PC-9 (cell line): ENCODE results near the gene ALDOB. TPM values are rescaled to one million over a fixed set of nuclear protein-coding genes. Genes with fewer than 3 reads are reported as not detected.

Experiments used
- BruUV-seq: library from RNA; stranded (reverse); fragments of 400-500 nt; replicated peaks from 2 replicates; lab custom pipeline; 2021; lab: Mats Ljungman, UMichigan
- CTCF ChIA-PET: fragments of 300-600 bp; sonication (Branson Sonifier 250); formaldehyde crosslinking; loops from one replicate; lab custom pipeline; 2022; ENCODE audit warnings: antibody characterized with exemption; lab: Charles Lee
- POLR2A ChIA-PET: fragments of 300-600 bp; sonication (Branson Sonifier 250); formaldehyde crosslinking; loops from one replicate; lab custom pipeline; 2022; ENCODE audit warnings: antibody characterized with exemption; ENCODE audit not compliant: unreplicated experiment; lab: Charles Lee
- DNase-seq, 2 experiments: peaks; one replicate each; pipeline versions ENCODE4 v3.0.0 to v3.0.0-alpha.2; 2015 to 2022; ENCODE audit warnings: mixed read lengths in 1 of 2
- H2AFZ ChIP-seq: fragments of 200-600 bp; sonication (generic); 2 replicates; pipeline ENCODE4 v1.8.1; 2017; ENCODE audit warnings: antibody characterized with exemption
- H3F3A ChIP-seq: fragments of 200-600 bp; sonication (generic); 2 replicates; pipeline ENCODE4 v1.8.1; 2017; ENCODE audit warnings: antibody characterized with exemption, mild to moderate bottlenecking, low read depth; ENCODE audit not compliant: insufficient read depth
- H3K27ac ChIP-seq: fragments of 200-600 bp; sonication (generic); 2 replicates; pipeline ENCODE4 v1.6.1; 2016; ENCODE audit warnings: mixed run types
- H3K27me3 ChIP-seq: fragments of 200-600 bp; sonication (generic); 2 replicates; pipeline ENCODE4 v1.6.1; 2016; ENCODE audit warnings: low read depth, mixed run types; ENCODE audit not compliant: insufficient read depth
- H3K36me3 ChIP-seq: fragments of 200-600 bp; sonication (generic); 2 replicates; pipeline ENCODE4 v1.6.1; 2016; ENCODE audit warnings: low read depth, mixed run types
- H3K4me1 ChIP-seq: fragments of 200-600 bp; sonication (generic); replicated peaks from 2 replicates; pipeline ENCODE4 v1.6.1; 2016; ENCODE audit warnings: mixed run types; ENCODE audit not compliant: insufficient read depth
- H3K4me2 ChIP-seq: fragments of 200-600 bp; sonication (generic); 2 replicates; pipeline ENCODE4 v1.6.1; 2017; ENCODE audit warnings: mixed run types
- H3K4me3 ChIP-seq: fragments of 200-600 bp; sonication (generic); 2 replicates; pipeline ENCODE4 v1.6.1; 2016; ENCODE audit warnings: mixed run types
- H3K79me2 ChIP-seq: fragments of 200-600 bp; sonication (generic); 2 replicates; pipeline ENCODE4 v1.6.1; 2017; ENCODE audit warnings: low read depth, mixed run types
- H3K9me2 ChIP-seq: fragments of 200-600 bp; sonication (generic); 2 replicates; pipeline ENCODE4 v1.8.1; 2017; ENCODE audit warnings: mild to moderate bottlenecking; ENCODE audit not compliant: insufficient read depth
- H3K9me3 ChIP-seq: fragments of 200-600 bp; sonication (generic); 2 replicates; pipeline ENCODE4 v1.8.1; 2016; ENCODE audit warnings: low read depth; ENCODE audit not compliant: insufficient read depth
- H4K20me1 ChIP-seq: fragments of 200-600 bp; sonication (generic); 2 replicates; pipeline ENCODE4 v1.8.1; 2017; ENCODE audit not compliant: insufficient read depth
- CTCF ChIP-seq: fragments of 200-600 bp; sonication (generic); conservative IDR thresholded peaks from 2 replicates; pipeline ENCODE4 v1.6.1; 2017; ENCODE audit warnings: mixed run types, antibody characterized with exemption, mild to moderate bottlenecking, moderate library complexity
- EZH2 ChIP-seq: fragments of 200-600 bp; sonication (generic); IDR thresholded peaks from 2 replicates; pipeline ENCODE4 v1.8.0; 2017; ENCODE audit warnings: antibody characterized with exemption, low read depth
- intact Hi-C: fragments of 100-400 bp; cut with micrococcal nuclease; formaldehyde crosslinking; loops from one replicate; pipeline ENCODE4 v1.10.0; 2022; ENCODE audit not compliant: unreplicated experiment
- total RNA-seq: library from RNA; stranded (reverse); gene quantifications from 2 replicates; pipeline ENCODE4 v1.2.3, GENCODE V29; 2021

Gene ALDOB
- total RNA-seq, 1 experiment from 2014 or later, result not detected

DNA sequence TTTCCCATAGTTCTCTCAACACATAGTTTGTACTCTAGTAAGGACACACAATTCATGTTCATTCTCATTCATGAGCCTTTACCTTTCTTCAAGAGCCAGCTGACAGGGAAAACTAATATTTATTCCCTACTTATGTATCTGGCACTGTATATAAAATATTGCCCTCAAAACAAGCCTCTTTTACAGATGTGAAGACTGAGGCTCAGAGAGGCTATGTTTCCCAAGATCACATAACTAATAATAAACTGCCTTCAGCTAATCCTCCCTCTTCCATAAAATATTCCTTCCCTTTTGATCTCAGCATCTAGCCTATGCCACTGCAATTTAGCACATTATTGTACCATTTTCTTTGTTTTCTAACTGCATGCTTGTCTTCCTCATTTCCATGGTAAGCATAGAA lies 18.2 kb downstream of the ALDOB start:
- Histone ChIP-seq H3K27me3 (peaks cover 16% of the 10 kb centered on the region), H3F3A (no peaks in the 10 kb centered on the region), H3K4me2 (no peak overlapping the region), H3K9me2 (no peaks in the 10 kb centered on the region), H3K27ac (no peak overlapping the region), H2AFZ (no peak overlapping the region), H3K4me1 (no peaks in the 10 kb centered on the region), H3K9me3 (no peaks in the 10 kb centered on the region; the same call in 1 of the 2 replicates), H3K79me2 (no peaks in the 10 kb centered on the region), H3K36me3 (no peaks in the 10 kb centered on the region), H3K4me3 (no peak overlapping the region), H4K20me1 (no peaks in the 10 kb centered on the region; the same call in 1 of the 2 replicates)
- TF ChIP-seq EZH2 (no peak), CTCF (no peak)
- no TSS peak for BruUV-seq
- POLR2A ChIA-PET, result no interaction called here
- no peak for DNase-seq
- CTCF ChIA-PET, result no interaction called here
- intact Hi-C loops, result no loop called here

- Histone ChIP-seq H3K36me3 (no peaks in the 10 kb centered on the region), H3K9me2 (no peaks in the 10 kb centered on the region), H3K9me3 (peaks cover 15% of the 10 kb centered on the region), H3K27me3 (peaks cover 10% of the 10 kb centered on the region; the same call in 1 of the 2 replicates), H3K79me2 (no peaks in the 10 kb centered on the region), H3K4me3 (no peak overlapping the region), H4K20me1 (no peaks in the 10 kb centered on the region), H3F3A (no peaks in the 10 kb centered on the region), H2AFZ (no peak overlapping the region), H3K4me1 (no peaks in the 10 kb centered on the region), H3K27ac (no peak overlapping the region), H3K4me2 (no peak overlapping the region)
- intact Hi-C loops, result no loop called here
- ChIA-PET POLR2A (no interaction called here), CTCF (no interaction called here)
- no TSS peak for BruUV-seq
- no peak for DNase-seq
- TF ChIP-seq EZH2, result no peak
- TF ChIP-seq CTCF, result no peak
Observed at GRCh38 chr9:101415578-101415977, 20.0 kb downstream of the ALDOB start.

- BruUV-seq, result no TSS peak
- H3K4me2 ChIP-seq, result no peak overlapping the region
- POLR2A ChIA-PET, result no interaction called here
- no peak overlapping the region for H2AFZ ChIP-seq
- H3F3A ChIP-seq, result no peaks in the 10 kb centered on the region
- H3K36me3 ChIP-seq, result no peaks in the 10 kb centered on the region
- H3K79me2 ChIP-seq, result no peaks in the 10 kb centered on the region
- TF ChIP-seq EZH2, result no peak
- no peak for TF ChIP-seq CTCF
- no peak overlapping the region for H3K27ac ChIP-seq
- H3K27me3 ChIP-seq, result peaks cover 6% of the 10 kb centered on the region; the same call in 1 of the 2 replicates
- CTCF ChIA-PET, result no interaction called here
- H3K9me2 ChIP-seq, result no peaks in the 10 kb centered on the region
- H3K9me3 ChIP-seq, result peaks cover 23% of the 10 kb centered on the region
- no peak overlapping the region for H3K4me3 ChIP-seq
- no peaks in the 10 kb centered on the region for H3K4me1 ChIP-seq
- DNase-seq, result no peak
- no peaks in the 10 kb centered on the region for H4K20me1 ChIP-seq
- intact Hi-C loops, result no loop called here
Observed at GRCh38 chr9:101414839-101415238, 20.7 kb downstream of the ALDOB start.
